ENCODE data around the gene TUBGCP6. TPM values are rescaled to one million over a fixed set of nuclear protein-coding genes. Genes with fewer than 3 reads are reported as not detected.

The TUBGCP6 gene
- total RNA-seq, 1 donor from 2014 or later = 49.6 TPM

GRCh38 chr22:50285568-50286229 is 40.9 kb upstream of the TUBGCP6 start:
- H3K4me3 Mint-ChIP-seq (ENCODE audit: low read depth) = no peak overlapping the region
- H3K9me3 Mint-ChIP-seq = no peaks in the 10 kb centered on the region
- no peak for DNase-seq (ENCODE audit: low spot score)
- no peaks in the 10 kb centered on the region for H3K27me3 Mint-ChIP-seq (ENCODE audit: low read depth)
- no peaks in the 10 kb centered on the region for H3K36me3 Mint-ChIP-seq (ENCODE audit: low read depth)
- no peaks in the 10 kb centered on the region for H3K4me1 Mint-ChIP-seq (ENCODE audit: low read depth)
- intact Hi-C loops (cut with micrococcal nuclease) = no loop called here
- no peak overlapping the region for H3K27ac Mint-ChIP-seq

GRCh38 chr22:50284479-50284878 is 39.7 kb upstream of the TUBGCP6 start:
- DNase-seq (ENCODE audit: low spot score) = no peak
- Mint-ChIP-seq H3K4me3 (ENCODE audit: low read depth) (no peak overlapping the region), H3K9me3 (no peaks in the 10 kb centered on the region), H3K36me3 (ENCODE audit: low read depth) (no peaks in the 10 kb centered on the region), H3K4me1 (ENCODE audit: low read depth) (no peaks in the 10 kb centered on the region), H3K27ac (no peak overlapping the region), H3K27me3 (ENCODE audit: low read depth) (no peaks in the 10 kb centered on the region)
- intact Hi-C loops (cut with micrococcal nuclease) = no loop called here

GRCh38 chr22:50283821-50284220 is 39.0 kb upstream of the TUBGCP6 start:
- H3K27ac Mint-ChIP-seq = no peak overlapping the region
- intact Hi-C loops (cut with micrococcal nuclease) = no loop called here
- no peaks in the 10 kb centered on the region for H3K4me1 Mint-ChIP-seq (ENCODE audit: low read depth)

GRCh38 chr22:50282361-50283155 is 37.7 kb upstream of the TUBGCP6 start:
- Mint-ChIP-seq H3K36me3 (ENCODE audit: low read depth) (no peaks in the 10 kb centered on the region), H3K4me3 (ENCODE audit: low read depth) (no peak overlapping the region), H3K27me3 (ENCODE audit: low read depth) (no peaks in the 10 kb centered on the region), H3K27ac (no peak overlapping the region), H3K4me1 (ENCODE audit: low read depth) (no peaks in the 10 kb centered on the region), H3K9me3 (no peaks in the 10 kb centered on the region)
- intact Hi-C loops (cut with micrococcal nuclease) = no loop called here
- DNase-seq (ENCODE audit: low spot score) = no peak

More at GRCh38 chr22:50283821-50284220, 39.0 kb upstream of the TUBGCP6 start:
- Mint-ChIP-seq H3K9me3 (no peaks in the 10 kb centered on the region), H3K36me3 (ENCODE audit: low read depth) (no peaks in the 10 kb centered on the region), H3K27me3 (ENCODE audit: low read depth) (no peaks in the 10 kb centered on the region), H3K4me3 (ENCODE audit: low read depth) (no peak overlapping the region)
- no peak for DNase-seq (ENCODE audit: low spot score)

GRCh38 chr22:50281957-50282356 is 37.1 kb upstream of the TUBGCP6 start:
- DNase-seq (ENCODE audit: low spot score) = no peak
- intact Hi-C loops (cut with micrococcal nuclease) = no loop called here
- H3K4me1 Mint-ChIP-seq (ENCODE audit: low read depth) = no peaks in the 10 kb centered on the region
- H3K27me3 Mint-ChIP-seq (ENCODE audit: low read depth) = no peaks in the 10 kb centered on the region
- H3K4me3 Mint-ChIP-seq (ENCODE audit: low read depth) = no peak overlapping the region
- no peak overlapping the region for H3K27ac Mint-ChIP-seq
- no peaks in the 10 kb centered on the region for H3K9me3 Mint-ChIP-seq
- no peaks in the 10 kb centered on the region for H3K36me3 Mint-ChIP-seq (ENCODE audit: low read depth)

GRCh38 chr22:50281384-50281760 is 36.5 kb upstream of the TUBGCP6 start:
- intact Hi-C loops (cut with micrococcal nuclease) = no loop called here
- no peak overlapping the region for H3K4me3 Mint-ChIP-seq (ENCODE audit: low read depth)
- H3K27ac Mint-ChIP-seq = no peak overlapping the region
- no peak for DNase-seq (ENCODE audit: low spot score)
- no peaks in the 10 kb centered on the region for H3K9me3 Mint-ChIP-seq
- no peaks in the 10 kb centered on the region for H3K27me3 Mint-ChIP-seq (ENCODE audit: low read depth)
- H3K4me1 Mint-ChIP-seq (ENCODE audit: low read depth) = no peaks in the 10 kb centered on the region
- no peaks in the 10 kb centered on the region for H3K36me3 Mint-ChIP-seq (ENCODE audit: low read depth)

- H3K4me3 Mint-ChIP-seq (ENCODE audit: low read depth) = no peak overlapping the region
- no peak overlapping the region for H3K27ac Mint-ChIP-seq
- H3K4me1 Mint-ChIP-seq (ENCODE audit: low read depth) = no peaks in the 10 kb centered on the region
- no peak for DNase-seq (ENCODE audit: low spot score)
- no peaks in the 10 kb centered on the region for H3K36me3 Mint-ChIP-seq (ENCODE audit: low read depth)
- intact Hi-C loops (cut with micrococcal nuclease) = no loop called here
- H3K9me3 Mint-ChIP-seq = no peaks in the 10 kb centered on the region
- H3K27me3 Mint-ChIP-seq (ENCODE audit: low read depth) = no peaks in the 10 kb centered on the region
Measured at GRCh38 chr22:50280708-50281383, 36.0 kb upstream of the TUBGCP6 start.

GRCh38 chr22:50280022-50280707 is 35.3 kb upstream of the TUBGCP6 start:
- Mint-ChIP-seq H3K36me3 (ENCODE audit: low read depth) (no peaks in the 10 kb centered on the region), H3K4me1 (ENCODE audit: low read depth) (no peaks in the 10 kb centered on the region), H3K27ac (no peak overlapping the region), H3K4me3 (ENCODE audit: low read depth) (no peak overlapping the region), H3K27me3 (ENCODE audit: low read depth) (no peaks in the 10 kb centered on the region), H3K9me3 (no peaks in the 10 kb centered on the region)
- no peak for DNase-seq (ENCODE audit: low spot score)
- intact Hi-C loops (cut with micrococcal nuclease) = no loop called here

GRCh38 chr22:50278956-50279619 is 34.3 kb upstream of the TUBGCP6 start:
- Mint-ChIP-seq H3K4me3 (ENCODE audit: low read depth) (no peak overlapping the region), H3K4me1 (ENCODE audit: low read depth) (no peaks in the 10 kb centered on the region), H3K27me3 (ENCODE audit: low read depth) (peaks cover under 1% of the 10 kb centered on the region), H3K9me3 (no peaks in the 10 kb centered on the region), H3K27ac (no peak overlapping the region), H3K36me3 (ENCODE audit: low read depth) (no peaks in the 10 kb centered on the region)
- intact Hi-C loops (cut with micrococcal nuclease) = no loop called here
- no peak for DNase-seq (ENCODE audit: low spot score)

- Mint-ChIP-seq H3K4me3 (ENCODE audit: low read depth) (no peak overlapping the region), H3K36me3 (ENCODE audit: low read depth) (no peaks in the 10 kb centered on the region), H3K27ac (no peak overlapping the region), H3K9me3 (no peaks in the 10 kb centered on the region), H3K27me3 (ENCODE audit: low read depth) (peaks cover 4% of the 10 kb centered on the region), H3K4me1 (ENCODE audit: low read depth) (no peaks in the 10 kb centered on the region)
- DNase-seq (ENCODE audit: low spot score) = no peak
- intact Hi-C loops (cut with micrococcal nuclease) = no loop called here
Measured at GRCh38 chr22:50278461-50278860, 33.6 kb upstream of the TUBGCP6 start.

- Mint-ChIP-seq H3K36me3 (ENCODE audit: low read depth) (no peaks in the 10 kb centered on the region), H3K4me1 (ENCODE audit: low read depth) (no peaks in the 10 kb centered on the region)
Measured at GRCh38 chr22:50277761-50278160, 32.9 kb upstream of the TUBGCP6 start.

GRCh38 chr22:50276143-50276542 is 31.3 kb upstream of the TUBGCP6 start:
- Mint-ChIP-seq H3K4me3 (ENCODE audit: low read depth) (no peak overlapping the region), H3K27me3 (ENCODE audit: low read depth) (peaks cover 10% of the 10 kb centered on the region), H3K4me1 (ENCODE audit: low read depth) (no peaks in the 10 kb centered on the region), H3K9me3 (no peaks in the 10 kb centered on the region), H3K27ac (no peak overlapping the region), H3K36me3 (ENCODE audit: low read depth) (no peaks in the 10 kb centered on the region)
- no peak for DNase-seq (ENCODE audit: low spot score)
- intact Hi-C loops (cut with micrococcal nuclease) = no loop called here

More at GRCh38 chr22:50277761-50278160, 32.9 kb upstream of the TUBGCP6 start:
- no peaks in the 10 kb centered on the region for H3K9me3 Mint-ChIP-seq
- DNase-seq (ENCODE audit: low spot score) = no peak
- H3K4me3 Mint-ChIP-seq (ENCODE audit: low read depth) = no peak overlapping the region
- intact Hi-C loops (cut with micrococcal nuclease) = no loop called here
- H3K27me3 Mint-ChIP-seq (ENCODE audit: low read depth) = peaks cover 6% of the 10 kb centered on the region
- H3K27ac Mint-ChIP-seq = no peak overlapping the region
